ENCODE measurements around the gene PNMA6F.

Gene PNMA6F

DNA sequence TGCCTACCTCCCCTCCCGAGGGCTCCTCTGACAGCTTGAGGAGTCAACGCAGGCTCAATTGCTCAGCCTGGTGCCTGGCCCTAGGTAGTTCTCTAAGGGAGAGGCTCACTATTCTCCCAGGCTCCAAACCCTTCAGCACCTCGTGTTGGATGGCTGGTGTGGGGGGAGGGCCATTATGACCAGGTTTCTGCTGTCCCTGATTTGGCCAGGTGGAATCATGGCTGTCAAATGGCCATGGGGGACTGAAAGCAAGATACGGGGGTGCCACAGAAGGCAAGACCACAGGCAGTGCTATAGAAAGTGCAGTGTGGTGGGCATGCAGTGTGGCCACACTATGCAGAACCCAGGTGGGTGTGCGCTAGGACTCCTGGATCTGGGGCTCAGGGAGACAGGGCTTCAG, 9.5 kb downstream of the PNMA6F start:
- Histone ChIP-seq H3K4me1 (ENCODE audit: low read length) (no peaks in the 10 kb centered on the region), H3K4me2 (ENCODE audit: low read depth, low read length) (no peak overlapping the region), H3F3A (ENCODE audit: insufficient read depth, low read length) (no peaks in the 10 kb centered on the region), H3K27ac (ENCODE audit: low read length) (no peak overlapping the region), H4K20me1 (ENCODE audit: insufficient read depth, low read length) (no peaks in the 10 kb centered on the region), H3K4me3 (ENCODE audit: low read length) (no peak overlapping the region), H3K9ac (ENCODE audit: low read length) (no peak overlapping the region), H2AFZ (ENCODE audit: low read length) (no peak overlapping the region), H3K9me3 (replicated peaks; ENCODE audit: insufficient read depth, low read length) (no peaks in the 10 kb centered on the region), H3K27me3 (replicated peaks; ENCODE audit: insufficient read depth, low read length) (no peaks in the 10 kb centered on the region), H3K9me2 (replicated peaks; ENCODE audit: insufficient read depth, low read length) (no peaks in the 10 kb centered on the region), H3K79me2 (ENCODE audit: low read length) (no peaks in the 10 kb centered on the region), H3K36me3 (replicated peaks; ENCODE audit: insufficient read depth, low read length) (no peaks in the 10 kb centered on the region)
- no peak for DNase-seq
- TF ChIP-seq EZH2 (optimal IDR thresholded peaks at IDR 0.05; ENCODE audit: low read depth, low read length) (no peak), EZH2phosphoT487 (IDR thresholded peaks at IDR 0.05; ENCODE audit: low read length) (no peak)
- TF ChIP-seq, protein P1, sequence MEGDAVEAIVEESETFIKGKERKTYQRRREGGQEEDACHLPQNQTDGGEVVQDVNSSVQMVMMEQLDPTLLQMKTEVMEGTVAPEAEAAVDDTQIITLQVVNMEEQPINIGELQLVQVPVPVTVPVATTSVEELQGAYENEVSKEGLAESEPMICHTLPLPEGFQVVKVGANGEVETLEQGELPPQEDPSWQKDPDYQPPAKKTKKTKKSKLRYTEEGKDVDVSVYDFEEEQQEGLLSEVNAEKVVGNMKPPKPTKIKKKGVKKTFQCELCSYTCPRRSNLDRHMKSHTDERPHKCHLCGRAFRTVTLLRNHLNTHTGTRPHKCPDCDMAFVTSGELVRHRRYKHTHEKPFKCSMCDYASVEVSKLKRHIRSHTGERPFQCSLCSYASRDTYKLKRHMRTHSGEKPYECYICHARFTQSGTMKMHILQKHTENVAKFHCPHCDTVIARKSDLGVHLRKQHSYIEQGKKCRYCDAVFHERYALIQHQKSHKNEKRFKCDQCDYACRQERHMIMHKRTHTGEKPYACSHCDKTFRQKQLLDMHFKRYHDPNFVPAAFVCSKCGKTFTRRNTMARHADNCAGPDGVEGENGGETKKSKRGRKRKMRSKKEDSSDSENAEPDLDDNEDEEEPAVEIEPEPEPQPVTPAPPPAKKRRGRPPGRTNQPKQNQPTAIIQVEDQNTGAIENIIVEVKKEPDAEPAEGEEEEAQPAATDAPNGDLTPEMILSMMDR (IDR thresholded peaks at IDR 0.05; ENCODE audit: low read length): no peak

DNA sequence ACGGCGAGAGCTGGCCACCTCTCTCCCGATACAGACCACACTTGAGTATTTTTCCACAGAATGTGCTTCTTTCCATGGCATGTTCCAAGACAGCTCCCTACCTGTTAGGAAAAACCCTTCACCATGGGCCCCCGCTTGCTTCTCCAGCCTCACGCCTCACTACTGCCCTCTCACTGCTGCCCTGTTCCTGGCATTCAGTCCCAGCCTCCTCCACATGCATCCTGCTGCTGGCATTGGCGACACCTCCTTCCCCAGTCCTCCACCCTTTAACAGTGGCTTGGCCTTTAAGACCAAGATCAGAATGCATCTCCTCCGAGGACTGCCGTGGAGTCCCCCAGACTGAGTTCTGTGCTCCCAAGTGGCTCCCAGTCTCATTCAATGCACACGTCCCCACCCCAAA, 10.7 kb downstream of the PNMA6F start:
- Histone ChIP-seq H3K9me3 (replicated peaks; ENCODE audit: insufficient read depth, low read length) (no peaks in the 10 kb centered on the region), H3K79me2 (ENCODE audit: low read length) (no peaks in the 10 kb centered on the region), H3K4me2 (ENCODE audit: low read depth, low read length) (no peak overlapping the region), H3K9me2 (replicated peaks; ENCODE audit: insufficient read depth, low read length) (no peaks in the 10 kb centered on the region), H3K4me1 (ENCODE audit: low read length) (no peaks in the 10 kb centered on the region), H3K27ac (ENCODE audit: low read length) (no peak overlapping the region), H3F3A (ENCODE audit: insufficient read depth, low read length) (no peaks in the 10 kb centered on the region), H2AFZ (ENCODE audit: low read length) (no peak overlapping the region), H3K4me3 (ENCODE audit: low read length) (no peak overlapping the region), H3K36me3 (replicated peaks; ENCODE audit: insufficient read depth, low read length) (no peaks in the 10 kb centered on the region), H3K9ac (ENCODE audit: low read length) (no peak overlapping the region), H3K27me3 (replicated peaks; ENCODE audit: insufficient read depth, low read length) (no peaks in the 10 kb centered on the region), H4K20me1 (ENCODE audit: insufficient read depth, low read length) (no peaks in the 10 kb centered on the region)
- DNase-seq: no peak
- TF ChIP-seq EZH2 (optimal IDR thresholded peaks at IDR 0.05; ENCODE audit: low read depth, low read length) (no peak), EZH2phosphoT487 (IDR thresholded peaks at IDR 0.05; ENCODE audit: low read length) (no peak)
- TF ChIP-seq, protein P1 (IDR thresholded peaks at IDR 0.05; ENCODE audit: low read length): no peak

DNA sequence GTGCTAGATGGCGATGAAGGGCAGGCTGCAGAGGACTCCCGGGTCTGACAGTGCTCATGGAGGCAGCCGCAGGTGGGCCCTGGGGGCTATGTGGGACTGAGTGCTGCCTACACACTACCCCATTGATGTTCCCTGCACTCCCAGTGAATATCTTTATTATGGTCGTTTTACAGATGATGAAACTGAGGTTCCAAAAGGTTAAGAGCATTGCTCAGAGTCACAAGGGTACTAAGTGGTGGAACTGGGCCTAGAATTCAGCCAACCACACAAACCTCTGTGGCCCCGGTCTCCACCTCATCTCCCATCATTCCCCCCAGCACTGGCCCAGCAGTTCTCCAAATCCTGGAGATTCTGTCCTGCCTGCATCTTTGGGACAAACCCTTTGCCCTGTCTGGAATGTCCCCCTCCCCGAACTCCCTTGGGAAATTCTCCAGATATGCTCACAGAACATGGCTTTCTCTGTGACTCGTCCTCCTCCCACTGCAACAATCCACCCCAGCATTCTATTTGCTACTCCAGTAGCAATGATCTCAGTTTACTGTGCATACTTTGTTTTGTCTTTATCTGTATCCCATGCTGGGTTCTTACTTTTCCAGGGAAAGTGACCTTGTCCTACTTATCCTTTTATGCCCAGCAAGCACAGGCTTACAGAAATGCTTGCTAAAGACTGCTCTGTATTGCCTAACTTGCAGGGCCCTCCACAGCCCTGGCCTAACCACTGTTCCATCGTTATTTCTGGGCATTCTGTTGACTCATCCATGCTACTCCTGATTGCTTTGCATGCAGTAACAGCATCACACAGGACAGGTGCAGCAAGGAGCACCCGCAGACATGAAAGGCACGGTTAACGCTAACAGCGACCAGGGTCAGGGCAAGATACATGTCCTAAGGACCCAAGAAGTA, 14.0 kb downstream of the PNMA6F start:
- Histone ChIP-seq H3F3A (ENCODE audit: insufficient read depth, low read length) (no peaks in the 10 kb centered on the region), H3K27me3 (replicated peaks; ENCODE audit: insufficient read depth, low read length) (no peaks in the 10 kb centered on the region), H3K27ac (ENCODE audit: low read length) (no peak overlapping the region), H3K79me2 (ENCODE audit: low read length) (no peaks in the 10 kb centered on the region), H4K20me1 (ENCODE audit: insufficient read depth, low read length) (no peaks in the 10 kb centered on the region), H3K36me3 (replicated peaks; ENCODE audit: insufficient read depth, low read length) (no peaks in the 10 kb centered on the region), H3K9ac (ENCODE audit: low read length) (no peak overlapping the region), H3K9me3 (replicated peaks; ENCODE audit: insufficient read depth, low read length) (no peaks in the 10 kb centered on the region), H3K4me2 (ENCODE audit: low read depth, low read length) (no peak overlapping the region), H3K4me1 (ENCODE audit: low read length) (no peaks in the 10 kb centered on the region), H3K9me2 (replicated peaks; ENCODE audit: insufficient read depth, low read length) (no peaks in the 10 kb centered on the region), H2AFZ (ENCODE audit: low read length) (no peak overlapping the region), H3K4me3 (ENCODE audit: low read length) (no peak overlapping the region)
- no peak for DNase-seq
- TF ChIP-seq EZH2 (optimal IDR thresholded peaks at IDR 0.05; ENCODE audit: low read depth, low read length): no peak
- TF ChIP-seq EZH2phosphoT487 (IDR thresholded peaks at IDR 0.05; ENCODE audit: low read length): no peak
- TF ChIP-seq, protein P1 (IDR thresholded peaks at IDR 0.05; ENCODE audit: low read length): no peak

Data from MM.1S (cell line).